Upper lobe of left lung (tissue), 6 donors: ENCODE data around the gene CACNA1A. TPM values are rescaled to one million over a fixed set of nuclear protein-coding genes. Genes with fewer than 3 reads are reported as not detected.
A peak's percentile ranks its signal among the peaks of the same experiment; 100 is the strongest.
"Not testable (repeated sequence)": the region's sequence is repeated elsewhere in the genome, so short reads cannot be mapped to it uniquely, and the experiment has no call there.

Experiments
- ATAC-seq, 2 donors: fragments of 200-7000 bp; cut with Tn5 transposase; one replicate each; pipeline ENCODE4 v1.9.1; 2022; ENCODE audit warnings: mild to moderate bottlenecking in 2 of 2, moderate library complexity in 2 of 2; ENCODE audit not compliant: low FRiP score in 2 of 2
- DNase-seq, 2 donors: peaks; one replicate each; pipeline ENCODE4 v3.0.0-alpha.2; 2019 to 2020
- H3K27ac ChIP-seq, 4 donors: fragments of 200-600 bp; sonication (generic); one replicate each; pipeline ENCODE4 v1.5.1; 2016 to 2019
- H3K27me3 ChIP-seq, 4 donors: fragments of 200-600 bp; sonication (generic); one replicate each; pipeline ENCODE4 v1.5.1; 2017 to 2019
- H3K36me3 ChIP-seq, 4 donors: fragments of 200-600 bp; sonication (generic); one replicate each; pipeline ENCODE4 v1.5.1; 2016 to 2019
- H3K4me1 ChIP-seq, 4 donors: fragments of 200-600 bp; sonication (generic); one replicate each; pipeline ENCODE4 v1.5.1; 2018 to 2019
- H3K4me3 ChIP-seq, 4 donors: fragments of 200-600 bp; sonication (generic); one replicate each; pipeline ENCODE4 v1.5.1; 2017 to 2019; ENCODE audit warnings: mild to moderate bottlenecking in 2 of 4, moderate library complexity in 1 of 4
- H3K9me3 ChIP-seq, 4 donors: fragments of 200-600 bp; sonication (generic); one replicate each; pipeline ENCODE4 v1.5.1; 2018 to 2019
- EP300 ChIP-seq, 4 donors: sonication (generic); formaldehyde crosslinking; IDR thresholded peaks; one replicate each; pipeline ENCODE4 v1.5.1; 2017; ENCODE audit warnings: antibody characterized with exemption in 4 of 4, control low read depth in 2 of 4
- POLR2A ChIP-seq, 4 donors: fragments of 450-650 bp; IDR thresholded peaks; one replicate each; pipeline ENCODE4 v1.5.1; 2016 to 2017; ENCODE audit warnings: antibody characterized with exemption in 4 of 4, mild to moderate bottlenecking in 2 of 4
- POLR2AphosphoS5 ChIP-seq, 2 donors: sonication (generic); formaldehyde crosslinking; IDR thresholded peaks; one replicate each; pipeline ENCODE4 v1.5.1; 2017; ENCODE audit warnings: antibody characterized with exemption in 2 of 2
- WGBS, 2 donors: methylation state at CpG; one replicate each; pipeline ENCODE4 v1.1.5; 2017 to 2018; 5-methylcytosine and 5-hydroxymethylcytosine counted together
- total RNA-seq, 6 donors: library from RNA; depleted of rRNA in 4 of 6; stranded (reverse); fragments of >200 nt in 4 of 6; gene quantifications; one replicate each; pipeline versions ENCODE4 v1.1.0 to v1.2.1, GENCODE V29; 2016 to 2021
- TF ChIP-seq, protein P1 (sequence below), 6 experiments: fragments of 450-650 bp in 4 of 6; fragments of 200-600 bp in 2 of 6; sonication (generic) in 2 of 6; IDR thresholded peaks; one replicate each; pipeline ENCODE4 v1.5.1; 2016 to 2019; ENCODE audit warnings: antibody characterized with exemption in 6 of 6
- donor health status: DM: no; HTN: no; CAD: no; lungs with moderate emphysema.
- donor health status: DM: no; HTN: yes; CAD: no; lungs with severe emphysema.

Gene CACNA1A
- total RNA-seq, 6 donors from 2014 or later, result 0.29 to 0.69 (median 0.67) TPM; not detected in 1

DNA sequence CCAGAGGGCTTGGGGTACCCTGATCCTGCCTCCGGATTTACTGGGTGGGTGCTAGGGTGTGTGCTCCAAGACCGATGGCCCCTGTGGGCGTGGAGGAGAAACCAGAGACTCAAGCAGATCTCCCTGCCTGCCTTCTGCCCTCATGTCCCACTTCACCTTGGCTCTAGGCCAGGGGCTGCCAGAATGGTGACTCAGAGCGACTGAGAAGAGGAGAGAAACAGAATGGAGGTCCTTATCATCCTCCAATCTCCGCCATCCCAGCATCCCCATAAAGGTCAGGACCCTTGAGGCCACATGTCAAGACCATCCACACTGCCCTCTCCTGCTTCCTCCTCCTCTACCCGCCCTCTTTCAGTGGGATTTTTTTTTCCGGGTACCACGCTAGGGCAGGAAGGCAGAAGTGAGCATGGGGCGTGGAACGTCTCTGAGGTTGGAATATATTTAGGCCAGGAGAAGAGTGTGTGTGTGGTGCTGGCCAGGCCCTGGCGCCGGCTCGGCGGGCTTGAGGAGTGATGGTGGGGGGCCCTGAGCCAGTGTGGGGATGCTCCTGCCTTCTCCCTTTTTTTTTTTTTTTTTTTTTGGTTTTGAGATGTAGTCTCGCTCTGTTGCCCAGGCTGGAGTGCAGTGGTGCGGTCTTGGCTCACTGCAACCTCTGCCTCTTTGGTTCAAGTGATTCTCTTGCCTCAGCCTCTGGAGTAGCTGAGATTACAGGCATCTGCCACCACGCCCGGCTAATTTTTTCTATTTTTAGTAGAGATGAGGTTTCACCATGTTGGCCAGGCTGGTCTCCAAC is 333.7 kb downstream of the CACNA1A start:
- 31% methylated on average over 18 of the region's 18 CpGs for WGBS, 2 donors
- Histone ChIP-seq H3K4me1 (peaks cover 16 to 45% (median 40%) of the 10 kb centered on the region in 4 donors), H3K4me3 (no peak overlapping the region), H3K27me3 (no peaks in the 10 kb centered on the region), H3K27ac (peak overlapping the region; percentile 67 to 85 (median 82)), H3K36me3 (no peaks in the 10 kb centered on the region), H3K9me3 (no peaks in the 10 kb centered on the region)
- ATAC-seq (peak; percentile 9 to 48), DNase-seq (peak; percentile 69 to 90)
- TF ChIP-seq POLR2AphosphoS5 (IDR thresholded peaks at IDR 0.05) (peak; percentile 43 to 60), POLR2A (IDR thresholded peaks at IDR 0.05) (no peak)
- TF ChIP-seq, protein P1, sequence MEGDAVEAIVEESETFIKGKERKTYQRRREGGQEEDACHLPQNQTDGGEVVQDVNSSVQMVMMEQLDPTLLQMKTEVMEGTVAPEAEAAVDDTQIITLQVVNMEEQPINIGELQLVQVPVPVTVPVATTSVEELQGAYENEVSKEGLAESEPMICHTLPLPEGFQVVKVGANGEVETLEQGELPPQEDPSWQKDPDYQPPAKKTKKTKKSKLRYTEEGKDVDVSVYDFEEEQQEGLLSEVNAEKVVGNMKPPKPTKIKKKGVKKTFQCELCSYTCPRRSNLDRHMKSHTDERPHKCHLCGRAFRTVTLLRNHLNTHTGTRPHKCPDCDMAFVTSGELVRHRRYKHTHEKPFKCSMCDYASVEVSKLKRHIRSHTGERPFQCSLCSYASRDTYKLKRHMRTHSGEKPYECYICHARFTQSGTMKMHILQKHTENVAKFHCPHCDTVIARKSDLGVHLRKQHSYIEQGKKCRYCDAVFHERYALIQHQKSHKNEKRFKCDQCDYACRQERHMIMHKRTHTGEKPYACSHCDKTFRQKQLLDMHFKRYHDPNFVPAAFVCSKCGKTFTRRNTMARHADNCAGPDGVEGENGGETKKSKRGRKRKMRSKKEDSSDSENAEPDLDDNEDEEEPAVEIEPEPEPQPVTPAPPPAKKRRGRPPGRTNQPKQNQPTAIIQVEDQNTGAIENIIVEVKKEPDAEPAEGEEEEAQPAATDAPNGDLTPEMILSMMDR (IDR thresholded peaks at IDR 0.05), result no peak

GRCh38 chr19:13171146-13171545 is 335.1 kb downstream of the CACNA1A start:
- H3K4me1 ChIP-seq, result peaks cover 30 to 59% (median 53%) of the 10 kb centered on the region in 4 donors
- no peak for ATAC-seq
- peak overlapping the region in 2 of 4 donors; percentile 83 to 98 for H3K27ac ChIP-seq
- 90 to 97% methylated on average over 5 to 7 of the region's 7 CpGs for WGBS, 2 donors
- TF ChIP-seq POLR2AphosphoS5 (IDR thresholded peaks at IDR 0.05) (no peak), POLR2A (IDR thresholded peaks at IDR 0.05) (no peak), EP300 (IDR thresholded peaks at IDR 0.05) (no peak)
- H3K4me3 ChIP-seq, result no peak overlapping the region
- no peaks in the 10 kb centered on the region for H3K27me3 ChIP-seq
- no peak for DNase-seq
- H3K36me3 ChIP-seq, result no peaks in the 10 kb centered on the region
- no peaks in the 10 kb centered on the region for H3K9me3 ChIP-seq

DNA sequence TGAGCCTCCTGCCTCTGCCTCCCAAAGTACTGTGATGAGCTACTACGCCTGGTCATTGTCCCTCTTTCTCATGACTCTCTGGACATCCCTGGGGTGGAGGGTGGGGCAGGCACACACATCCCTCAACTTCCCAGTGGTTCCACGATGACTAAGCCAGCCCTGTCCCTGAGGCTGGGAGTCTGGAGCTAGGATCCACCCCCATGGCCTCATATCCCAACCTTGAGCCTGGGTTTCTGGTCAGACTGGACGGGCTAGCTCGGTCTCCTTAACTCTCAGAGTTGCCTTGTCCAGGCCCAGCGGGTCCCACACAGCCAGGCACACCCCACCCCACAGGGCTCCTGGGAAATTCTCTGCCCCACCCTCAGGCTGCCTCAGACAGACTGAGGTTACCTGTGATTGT is 336.5 kb downstream of the CACNA1A start:
- H3K4me1 ChIP-seq, result peaks cover 43 to 73% (median 66%) of the 10 kb centered on the region in 4 donors
- TF ChIP-seq POLR2AphosphoS5 (IDR thresholded peaks at IDR 0.05) (no peak), EP300 (IDR thresholded peaks at IDR 0.05) (no peak), POLR2A (IDR thresholded peaks at IDR 0.05) (no peak)
- TF ChIP-seq, protein P1 (IDR thresholded peaks at IDR 0.05), result no peak
- 65 to 74% methylated on average over 3 of the region's 5 CpGs for WGBS, 2 donors
- H3K9me3 ChIP-seq, result no peaks in the 10 kb centered on the region
- no peak for DNase-seq
- H3K36me3 ChIP-seq, result no peaks in the 10 kb centered on the region
- H3K27me3 ChIP-seq, result no peaks in the 10 kb centered on the region
- ATAC-seq, result peak in 1 of 2 donors; percentile 38
- no peak overlapping the region for H3K4me3 ChIP-seq
- H3K27ac ChIP-seq, result peak overlapping the region; percentile 38 to 98 (median 72)

- H3K36me3 ChIP-seq, H3K4me3 ChIP-seq, H3K27me3 ChIP-seq, DNase-seq, ATAC-seq, H3K9me3 ChIP-seq: not testable (repeated sequence)
- H3K27ac ChIP-seq, result peak overlapping the region; percentile 97 to 98 (median 98)
- WGBS, 2 donors, result 96 to 97% methylated on average over 3 of the region's 3 CpGs
- peaks cover 55 to 89% (median 77%) of the 10 kb centered on the region in 4 donors for H3K4me1 ChIP-seq
Measured at GRCh38 chr19:13166151-13166550, 340.1 kb downstream of the CACNA1A start.

GRCh38 chr19:13165162-13165997 is 340.9 kb downstream of the CACNA1A start:
- ATAC-seq (no peak), DNase-seq (no peak)
- Histone ChIP-seq H3K27me3 (no peaks in the 10 kb centered on the region), H3K27ac (peak overlapping the region; percentile 97 to 98 (median 98)), H3K36me3 (no peaks in the 10 kb centered on the region), H3K4me3 (no peak overlapping the region), H3K9me3 (no peaks in the 10 kb centered on the region), H3K4me1 (peaks cover 55 to 90% (median 80%) of the 10 kb centered on the region in 4 donors)
- WGBS, 2 donors, result 80 to 81% methylated on average over 16 to 19 of the region's 19 CpGs
- no peak for TF ChIP-seq POLR2AphosphoS5 (IDR thresholded peaks at IDR 0.05)
- no peak for TF ChIP-seq EP300 (IDR thresholded peaks at IDR 0.05)
- TF ChIP-seq, protein P1 (IDR thresholded peaks at IDR 0.05), result no peak
- no peak for TF ChIP-seq POLR2A (IDR thresholded peaks at IDR 0.05)
